ENCODE results near the gene ZCCHC10.
"Not testable (repeated sequence)": the region's sequence is repeated elsewhere in the genome, so short reads cannot be mapped to it uniquely, and the experiment has no call there.

The ZCCHC10 gene

GRCh38 chr5:133025804-133026663 lies at the start of gene ZCCHC10:
TSS of gene ZCCHC10 (minus strand) at chr5:133026549. CDS start at chr5:133026537, 12 bp downstream.
- peak; percentile 89 for DNase-seq

- DNase-seq = no peak
Observed at GRCh38 chr5:133075572-133076536, 49.5 kb upstream of the ZCCHC10 start.

- no peak for DNase-seq
Observed at GRCh38 chr5:133072021-133072420, 45.7 kb upstream of the ZCCHC10 start.

DNA sequence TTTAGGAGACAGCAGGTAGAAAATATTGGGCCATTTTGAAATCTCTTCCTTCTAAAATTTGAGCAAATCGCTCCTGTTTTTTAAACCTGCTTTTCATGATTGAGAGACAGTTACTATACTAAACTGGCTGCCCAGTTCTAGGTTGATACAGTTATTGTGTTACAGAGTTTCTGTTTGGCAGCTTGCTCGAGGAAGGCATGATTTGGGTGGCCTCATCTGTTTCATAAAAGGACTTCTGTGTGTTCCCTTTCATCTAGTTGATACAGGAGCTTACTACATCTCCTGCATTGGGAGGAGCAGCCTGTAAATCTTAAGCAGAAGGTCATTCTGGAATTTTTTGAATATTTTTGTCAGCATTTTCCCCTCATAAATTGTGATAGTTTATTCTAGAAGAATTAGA lies 39.7 kb upstream of the ZCCHC10 start:
- DNase-seq = no peak

- no peak for DNase-seq
Observed at GRCh38 chr5:133065471-133065870, 39.1 kb upstream of the ZCCHC10 start.

DNA sequence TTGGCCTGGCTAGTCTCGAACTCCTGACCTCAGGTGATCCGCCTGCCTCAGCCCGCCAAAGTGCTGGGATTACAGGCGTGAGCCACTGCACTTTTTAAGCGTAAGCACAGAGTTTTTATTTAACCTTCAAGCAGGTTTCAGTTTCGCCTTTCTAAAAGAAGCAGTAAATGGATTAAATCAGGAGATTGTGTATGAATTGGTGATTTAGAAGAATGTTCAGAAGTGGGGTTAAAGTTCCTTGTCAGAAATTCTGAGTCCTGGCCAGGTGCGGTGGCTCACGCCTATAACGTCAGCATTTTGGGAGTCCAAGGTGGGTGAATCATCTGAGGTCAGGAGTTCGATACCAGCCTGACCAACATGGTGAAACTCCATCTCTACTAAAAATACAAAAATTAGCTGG lies 37.6 kb upstream of the ZCCHC10 start:
- DNase-seq = no peak

GRCh38 chr5:133062276-133062675 lies 35.9 kb upstream of the ZCCHC10 start:
- DNase-seq = no peak

- no peak for DNase-seq
Observed at GRCh38 chr5:133059621-133060020, 33.3 kb upstream of the ZCCHC10 start.

DNA sequence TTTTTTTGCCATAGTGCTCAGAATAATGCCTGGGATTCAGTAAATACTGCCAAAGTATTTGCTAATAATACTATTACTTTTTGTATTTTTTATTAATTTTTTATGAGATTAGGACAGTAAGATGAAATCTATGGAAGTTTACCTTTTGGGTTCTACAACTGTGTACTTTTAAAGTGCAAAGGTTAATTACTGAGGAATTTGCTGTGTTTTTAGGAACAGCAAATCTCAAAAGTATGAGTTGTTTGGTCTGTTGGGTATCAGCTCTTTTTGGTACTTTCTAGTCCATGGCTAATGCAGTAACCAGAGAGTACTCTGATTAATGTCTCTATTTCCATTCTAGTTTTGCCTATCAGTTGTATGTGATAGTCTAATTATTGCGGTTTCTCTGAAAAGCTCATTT lies 30.5 kb upstream of the ZCCHC10 start:
- DNase-seq = no peak

GRCh38 chr5:133054697-133055471 lies 28.5 kb upstream of the ZCCHC10 start:
- no peak for DNase-seq

- DNase-seq = no peak
Observed at GRCh38 chr5:133053448-133053847, 27.1 kb upstream of the ZCCHC10 start.

- DNase-seq = peak; percentile 18
Observed at GRCh38 chr5:133052317-133053175, 26.2 kb upstream of the ZCCHC10 start.

GRCh38 chr5:133051542-133052316 lies 25.4 kb upstream of the ZCCHC10 start, which contains the start of gene HSPA4:
TSS of gene HSPA4 (plus strand) at chr5:133052013. CDS start at chr5:133052251, 238 bp downstream.
- DNase-seq = peak; percentile 96

DNA sequence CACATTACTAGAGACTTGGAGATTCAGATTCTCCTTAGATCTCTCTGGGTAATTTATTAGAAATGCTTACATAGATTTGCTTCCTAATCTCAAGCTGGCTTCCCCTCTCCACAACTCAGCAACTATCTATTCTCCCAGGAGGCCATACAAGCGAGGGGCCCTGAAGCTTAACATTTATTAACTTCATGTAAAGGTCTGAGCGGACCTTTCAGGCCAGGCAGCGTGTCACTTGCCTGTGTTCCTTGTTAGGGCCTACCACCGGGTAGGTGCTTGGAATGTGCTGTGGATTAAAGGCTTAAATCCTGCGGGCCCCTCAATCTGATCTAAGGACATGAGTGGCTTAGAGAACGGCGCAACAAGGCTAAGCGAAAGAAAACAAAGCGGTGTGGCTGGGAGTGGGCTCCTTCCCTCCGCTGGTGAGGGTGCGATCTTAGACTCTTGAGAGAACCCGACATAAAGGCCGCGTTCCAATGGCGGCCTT lies 24.8 kb upstream of the ZCCHC10 start:
- no peak for DNase-seq

- DNase-seq = no peak
Observed at GRCh38 chr5:133050521-133050920, 24.2 kb upstream of the ZCCHC10 start.

DNA sequence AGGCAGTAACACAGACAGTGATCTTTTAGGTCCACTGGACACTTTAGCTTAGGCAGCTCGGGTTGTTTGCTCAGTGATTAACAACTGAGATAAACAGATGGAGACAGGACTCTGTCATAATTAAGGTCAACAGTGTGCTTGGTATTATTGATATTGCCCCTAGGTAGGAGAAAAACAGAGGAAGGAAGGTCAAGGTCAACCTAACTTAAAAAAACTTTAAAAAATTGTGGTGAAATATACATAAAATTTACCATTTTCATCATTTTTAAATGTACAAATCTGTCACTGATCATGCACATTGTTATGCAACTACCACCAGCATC lies 23.3 kb upstream of the ZCCHC10 start:
- no peak for DNase-seq

GRCh38 chr5:133048993-133049725 lies 22.8 kb upstream of the ZCCHC10 start:
- DNase-seq = no peak

DNA sequence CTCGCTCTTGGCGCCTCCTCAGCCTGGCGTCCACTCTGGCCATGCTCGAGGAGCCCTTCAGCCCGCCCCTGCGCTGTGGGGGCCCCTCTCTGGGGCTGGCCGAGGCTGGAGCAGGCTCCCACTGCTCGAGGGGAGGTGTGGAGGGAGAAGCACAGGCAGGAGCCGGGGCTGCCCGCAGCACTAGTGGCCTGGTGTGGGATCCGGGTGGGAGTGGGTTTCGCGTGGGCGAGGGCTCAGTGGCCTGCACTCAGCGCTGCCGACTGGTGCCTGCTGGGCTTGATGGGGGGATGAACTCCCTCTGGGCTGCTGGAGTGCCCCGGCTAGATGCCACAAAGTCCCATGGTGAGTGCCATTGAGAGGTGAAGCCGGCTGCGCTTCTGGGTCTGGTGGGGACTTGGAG lies 21.1 kb upstream of the ZCCHC10 start:
- no peak for DNase-seq

DNA sequence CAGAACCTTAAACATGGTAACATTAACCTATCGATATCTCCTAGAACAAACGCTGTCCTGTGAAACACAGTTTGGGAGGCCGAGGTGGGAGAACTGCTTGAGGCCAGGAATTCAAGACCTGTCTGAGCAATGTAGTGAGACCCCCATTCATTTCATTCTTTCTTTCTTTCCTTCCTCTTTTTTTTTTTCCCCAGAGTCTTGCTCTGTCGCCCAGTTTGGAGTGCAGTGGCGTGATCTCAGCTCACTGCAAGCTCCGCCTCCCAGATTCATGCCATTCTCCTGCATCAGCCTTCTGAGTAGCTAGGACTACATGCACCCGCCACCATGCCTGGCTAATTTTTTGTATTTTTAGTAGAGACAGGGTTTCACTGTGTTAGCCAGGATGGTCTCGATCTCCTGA lies 20.2 kb upstream of the ZCCHC10 start:
- not testable (repeated sequence) for DNase-seq

GRCh38 chr5:133041910-133042309 lies 15.6 kb upstream of the ZCCHC10 start:
- no peak for DNase-seq
